Endothelial cell (in vitro differentiated cells): Measurements from ENCODE around the gene CBFA2T3. TPM values are rescaled to one million over a fixed set of nuclear protein-coding genes. Genes with fewer than 3 reads are reported as not detected.

Experiments
- DNase-seq: peaks from one replicate; pipeline ENCODE4 v3.0.0; 2021; ENCODE audit warnings: low spot score
- H3K27ac Mint-ChIP-seq: one replicate; pipeline ENCODE4 v1.8.0; 2021; ENCODE audit warnings: mixed read lengths, inconsistent platforms; ENCODE audit not compliant: unreplicated experiment
- H3K27me3 Mint-ChIP-seq: one replicate; pipeline ENCODE4 v1.8.0; 2021; ENCODE audit warnings: mild to moderate bottlenecking, moderate library complexity, mixed read lengths, inconsistent platforms; ENCODE audit not compliant: unreplicated experiment
- H3K36me3 Mint-ChIP-seq: one replicate; pipeline ENCODE4 v1.8.0; 2021; ENCODE audit warnings: mild to moderate bottlenecking, low read depth, mixed read lengths, inconsistent platforms; ENCODE audit not compliant: unreplicated experiment
- H3K4me1 Mint-ChIP-seq: one replicate; pipeline ENCODE4 v1.8.0; 2021; ENCODE audit warnings: mild to moderate bottlenecking, mixed read lengths, inconsistent platforms; ENCODE audit not compliant: unreplicated experiment
- H3K4me3 Mint-ChIP-seq: one replicate; pipeline ENCODE4 v1.8.0; 2021; ENCODE audit warnings: mild to moderate bottlenecking, mixed read lengths, inconsistent platforms; ENCODE audit not compliant: unreplicated experiment
- H3K9me3 Mint-ChIP-seq: one replicate; pipeline ENCODE4 v1.8.0; 2021; ENCODE audit warnings: mixed read lengths, inconsistent platforms; ENCODE audit not compliant: unreplicated experiment
- CTCF ChIP-seq: fragments of 200-600 bp; sonication (generic); IDR thresholded peaks from one replicate; pipeline ENCODE4 v1.5.0; 2021; ENCODE audit warnings: antibody characterized with exemption; ENCODE audit not compliant: unreplicated experiment
- total RNA-seq: library from RNA; stranded (reverse); fragmentation: NEBNext Ultra II Directional; extraction: Animal tissue kit (Norgen Biotek cat#: 25700); gene quantifications from one replicate; pipeline ENCODE4 v1.2.1, GENCODE V29; 2021; ENCODE audit not compliant: unreplicated experiment

Gene CBFA2T3
- total RNA-seq, 1 donor from 2014 or later: 1.6 TPM

- Mint-ChIP-seq H3K27ac (no peak overlapping the region), H3K9me3 (no peaks in the 10 kb centered on the region), H3K27me3 (peaks cover 5% of the 10 kb centered on the region), H3K4me1 (no peaks in the 10 kb centered on the region), H3K4me3 (no peak overlapping the region), H3K36me3 (peaks cover 5% of the 10 kb centered on the region)
- no peak for TF ChIP-seq CTCF
- no peak for DNase-seq
Measured at GRCh38 chr16:88830783-88831182, 146.2 kb downstream of the CBFA2T3 start.

GRCh38 chr16:88830258-88830657, 146.7 kb downstream of the CBFA2T3 start:
- H3K4me1 Mint-ChIP-seq: no peaks in the 10 kb centered on the region
- TF ChIP-seq CTCF: no peak
- no peak overlapping the region for H3K4me3 Mint-ChIP-seq
- H3K27ac Mint-ChIP-seq: no peak overlapping the region
- H3K36me3 Mint-ChIP-seq: peaks cover 7% of the 10 kb centered on the region
- H3K9me3 Mint-ChIP-seq: no peaks in the 10 kb centered on the region
- peaks cover 5% of the 10 kb centered on the region for H3K27me3 Mint-ChIP-seq
- DNase-seq: no peak

GRCh38 chr16:88828711-88829110, 148.3 kb downstream of the CBFA2T3 start:
- no peak for TF ChIP-seq CTCF
- no peak for DNase-seq
- Mint-ChIP-seq H3K4me1 (no peaks in the 10 kb centered on the region), H3K36me3 (peaks cover 7% of the 10 kb centered on the region), H3K9me3 (no peaks in the 10 kb centered on the region), H3K27ac (no peak overlapping the region), H3K4me3 (no peak overlapping the region), H3K27me3 (peaks cover 5% of the 10 kb centered on the region)

- Mint-ChIP-seq H3K36me3 (peaks cover 7% of the 10 kb centered on the region), H3K27ac (no peak overlapping the region), H3K4me1 (no peaks in the 10 kb centered on the region), H3K9me3 (no peaks in the 10 kb centered on the region), H3K27me3 (peaks cover 5% of the 10 kb centered on the region), H3K4me3 (no peak overlapping the region)
- DNase-seq: no peak
- no peak for TF ChIP-seq CTCF
Measured at GRCh38 chr16:88827727-88828126, 149.3 kb downstream of the CBFA2T3 start.

- H3K4me3 Mint-ChIP-seq: no peak overlapping the region
- TF ChIP-seq CTCF: no peak
- H3K4me1 Mint-ChIP-seq: no peaks in the 10 kb centered on the region
- H3K36me3 Mint-ChIP-seq: peaks cover 7% of the 10 kb centered on the region
- DNase-seq: no peak
- no peaks in the 10 kb centered on the region for H3K9me3 Mint-ChIP-seq
- H3K27ac Mint-ChIP-seq: no peak overlapping the region
- H3K27me3 Mint-ChIP-seq: peaks cover 5% of the 10 kb centered on the region
Measured at GRCh38 chr16:88826070-88826840, 150.8 kb downstream of the CBFA2T3 start.
